HK-2 (cell line): ENCODE measurements around the gene CNTNAP5.
"Not testable (repeated sequence)": the region's sequence is repeated elsewhere in the genome, so short reads cannot be mapped to it uniquely, and the experiment has no call there.

Experiments used
- DNase-seq: peaks from one replicate; pipeline ENCODE4 v3.0.0-alpha.2; 2018; ENCODE audit not compliant: unreplicated experiment

CNTNAP5 gene

GRCh38 chr2:124323321-124323720, 298.2 kb downstream of the CNTNAP5 start:
- no peak for DNase-seq

GRCh38 chr2:124325667-124326440, 300.8 kb downstream of the CNTNAP5 start:
- no peak for DNase-seq

GRCh38 chr2:124327303-124327702, 302.2 kb downstream of the CNTNAP5 start:
- no peak for DNase-seq

GRCh38 chr2:124328397-124328796, 303.3 kb downstream of the CNTNAP5 start:
- no peak for DNase-seq

GRCh38 chr2:124333784-124334183, 308.7 kb downstream of the CNTNAP5 start:
- no peak for DNase-seq

GRCh38 chr2:124335058-124335457, 310.0 kb downstream of the CNTNAP5 start:
- DNase-seq = no peak

- no peak for DNase-seq
Observed at GRCh38 chr2:124339709-124340108, 314.6 kb downstream of the CNTNAP5 start.

- DNase-seq = no peak
Observed at GRCh38 chr2:124343827-124344498, 318.9 kb downstream of the CNTNAP5 start.

- no peak for DNase-seq
Observed at GRCh38 chr2:124347209-124347608, 322.1 kb downstream of the CNTNAP5 start.

- no peak for DNase-seq
Observed at GRCh38 chr2:124353656-124354055, 328.6 kb downstream of the CNTNAP5 start.

- DNase-seq = no peak
Observed at GRCh38 chr2:124354466-124354865, 329.4 kb downstream of the CNTNAP5 start.

- DNase-seq = not testable (repeated sequence)
Observed at GRCh38 chr2:124361966-124362365, 336.9 kb downstream of the CNTNAP5 start.

GRCh38 chr2:124369181-124369580, 344.1 kb downstream of the CNTNAP5 start:
- DNase-seq = no peak

- DNase-seq = no peak
Observed at GRCh38 chr2:124380221-124380749, 355.2 kb downstream of the CNTNAP5 start.

- DNase-seq = no peak
Observed at GRCh38 chr2:124382067-124382618, 357.1 kb downstream of the CNTNAP5 start.

- no peak for DNase-seq
Observed at GRCh38 chr2:124395961-124396360, 370.9 kb downstream of the CNTNAP5 start.

GRCh38 chr2:124402274-124402673, 377.2 kb downstream of the CNTNAP5 start:
- no peak for DNase-seq

GRCh38 chr2:124407836-124408534, 382.9 kb downstream of the CNTNAP5 start:
- DNase-seq = not testable (repeated sequence)

GRCh38 chr2:124424074-124424473, 399.0 kb downstream of the CNTNAP5 start:
- DNase-seq = no peak

- DNase-seq = no peak
Observed at GRCh38 chr2:124426122-124426521, 401.0 kb downstream of the CNTNAP5 start.

- DNase-seq = no peak
Observed at GRCh38 chr2:124426625-124427024, 401.5 kb downstream of the CNTNAP5 start.

- DNase-seq = no peak
Observed at GRCh38 chr2:124437811-124438210, 412.7 kb downstream of the CNTNAP5 start.
